HG03378 (cell line): ENCODE data around the gene WBP11.

Source experiments
- ATAC-seq: cut with Tn5 transposase; IDR thresholded peaks from one replicate; pipeline ENCODE4 v1.9.1; 2021; ENCODE audit warnings: mild to moderate bottlenecking, moderate library complexity; ENCODE audit not compliant: unreplicated experiment

The WBP11 gene

DNA sequence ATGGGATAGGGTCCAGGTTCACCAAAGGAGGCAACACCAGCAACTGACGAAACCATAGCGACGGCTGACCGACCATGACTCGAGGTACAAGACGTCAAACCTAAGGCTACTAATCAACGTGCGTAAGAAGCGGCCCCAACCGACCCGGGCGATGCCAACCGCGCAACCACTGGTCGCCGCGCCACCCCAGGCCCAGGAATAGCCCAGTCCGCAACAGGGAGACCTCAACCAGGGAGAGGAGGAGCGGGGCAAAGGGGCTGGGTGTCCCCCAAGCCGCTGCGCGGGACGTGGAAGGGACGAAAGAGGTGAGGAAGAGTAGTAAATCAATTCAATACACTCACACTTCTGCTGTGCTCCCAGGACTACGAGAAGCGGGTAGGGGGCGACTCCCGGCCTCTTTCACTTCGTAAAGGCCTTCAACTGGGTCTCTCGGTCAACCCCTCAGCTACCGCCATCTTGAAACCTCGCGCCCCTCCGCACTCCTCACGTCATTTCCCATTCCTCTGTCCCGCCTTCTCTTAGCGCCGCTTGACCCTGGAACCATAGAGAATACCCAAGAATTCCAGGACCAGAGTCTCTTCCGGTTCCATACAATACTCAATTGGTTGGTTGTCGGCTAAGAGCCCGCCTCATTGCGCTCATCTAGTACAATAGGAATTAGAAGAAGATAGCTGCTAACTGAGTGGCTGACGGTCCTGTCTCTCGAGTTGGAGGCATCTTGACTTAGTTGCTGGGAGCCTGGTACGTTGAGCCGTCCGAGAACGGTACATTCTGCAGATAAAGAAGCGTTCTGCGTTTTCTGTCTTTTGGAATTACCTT is at the start of gene WBP11, which contains the start of gene C12orf60:
Gene WBP11 (minus strand): TSS at position 468 of the 819 bp plus-strand sequence. CDS start 2,095 bp downstream, outside the sequence.
Gene C12orf60 (plus strand): TSS at position 660 of the 819 bp plus-strand sequence. CDS start 19,266 bp downstream, outside the sequence.
- peak; percentile 100 for ATAC-seq

DNA sequence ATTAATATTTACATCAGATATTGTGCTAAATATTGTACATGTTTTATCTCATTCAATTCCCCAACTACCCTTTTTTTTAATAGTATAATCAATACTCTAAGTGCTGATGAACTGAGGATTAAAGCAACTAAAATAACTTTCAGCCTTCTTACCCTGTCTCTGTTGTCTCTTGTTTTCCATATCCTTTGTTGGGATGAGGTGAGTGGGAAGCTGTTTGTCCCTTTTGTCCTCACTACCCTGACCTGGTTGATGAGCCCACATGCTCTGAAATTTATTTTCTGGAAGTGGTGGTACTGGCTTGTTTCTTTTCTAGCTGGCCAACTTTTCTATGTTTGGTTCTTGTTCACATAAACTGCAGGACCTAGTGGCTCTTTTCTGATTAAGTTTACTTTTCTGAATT is 49.6 kb upstream of the WBP11 start:
- no peak for ATAC-seq

DNA sequence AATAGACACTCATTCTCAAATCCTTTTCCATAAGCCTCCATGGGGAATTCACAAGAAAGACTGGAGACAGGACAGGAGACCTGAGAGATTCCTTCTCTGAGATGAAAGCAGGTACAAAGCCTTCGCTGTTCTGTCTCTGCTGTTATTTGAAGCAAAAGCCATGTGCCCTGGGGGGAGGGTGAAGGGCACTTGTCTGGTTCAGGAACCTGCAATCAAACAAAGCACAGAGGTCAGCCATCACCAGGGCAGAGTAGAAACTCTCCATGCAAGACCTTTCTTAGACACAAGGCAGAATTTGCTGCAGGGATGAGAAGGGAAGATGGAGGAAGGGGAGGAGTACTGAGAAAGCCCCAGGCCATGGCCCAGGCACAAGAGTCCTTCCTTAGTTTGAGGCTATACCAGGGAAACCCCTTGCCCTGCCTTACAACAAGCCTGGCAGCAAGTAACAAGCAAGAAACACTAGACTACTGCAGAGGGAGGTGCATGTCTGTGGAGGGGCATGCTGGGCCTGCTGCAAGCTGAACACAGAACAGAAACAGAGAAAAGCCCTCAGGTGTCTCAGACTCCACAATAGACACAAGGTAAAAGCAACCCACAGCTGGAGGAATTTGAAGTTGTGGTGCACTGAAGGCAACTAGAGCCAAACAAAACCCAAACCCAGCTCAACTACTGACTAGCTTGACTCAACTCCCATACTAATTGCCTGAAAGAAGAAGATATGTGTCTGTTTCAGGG is 47.8 kb upstream of the WBP11 start:
- ATAC-seq = no peak

DNA sequence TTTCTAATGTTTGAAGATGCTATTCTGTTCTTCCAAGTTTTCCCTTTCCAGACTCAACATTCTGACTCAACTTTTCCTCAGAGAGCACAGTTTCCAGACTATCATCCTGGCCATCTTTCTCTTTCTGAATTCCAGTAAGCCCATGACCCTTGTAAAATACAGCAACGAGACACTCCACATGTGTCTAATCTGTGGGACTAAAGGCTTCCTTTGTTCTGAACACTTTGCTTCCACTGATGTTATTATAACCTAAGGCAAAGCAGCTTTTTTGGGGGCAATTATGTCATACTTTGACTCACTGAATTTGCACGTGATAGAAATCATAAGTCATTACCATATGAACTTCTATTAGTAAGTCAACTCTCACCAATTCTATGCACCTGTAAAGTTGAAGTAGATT is 46.4 kb upstream of the WBP11 start:
- no peak for ATAC-seq

DNA sequence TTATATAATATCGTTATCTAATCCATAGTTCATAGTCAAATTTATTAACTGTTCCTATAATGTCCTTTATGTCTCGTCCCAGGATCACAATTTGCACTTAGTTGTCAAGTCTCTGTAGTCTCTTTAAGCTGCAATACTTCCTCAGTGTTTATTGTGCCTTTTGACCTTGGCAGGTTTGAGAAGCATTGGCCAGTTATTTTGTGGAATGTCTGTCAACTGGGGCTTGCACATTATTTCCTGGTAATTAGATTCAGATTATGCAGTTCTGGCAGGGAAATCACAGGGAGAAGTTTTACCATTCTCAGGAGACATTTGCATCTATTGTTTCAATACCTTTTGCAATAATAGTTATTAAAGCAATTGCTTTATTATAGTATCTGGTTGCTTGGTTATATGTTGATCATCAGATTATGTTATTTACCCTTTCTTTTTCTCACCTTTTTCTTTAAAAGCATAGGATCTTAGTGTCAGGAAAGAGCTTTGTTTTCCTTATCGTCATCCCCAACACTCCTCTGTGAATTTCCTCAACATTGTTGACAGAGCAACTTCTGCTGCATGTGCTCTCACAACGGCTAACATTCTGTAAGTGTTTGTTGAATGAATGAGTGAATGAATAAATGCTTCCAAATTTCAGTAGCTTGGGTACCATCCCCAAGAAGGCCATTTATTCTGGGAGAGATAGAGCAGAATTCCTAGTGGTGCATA is 43.8 kb upstream of the WBP11 start:
- no peak for ATAC-seq

DNA sequence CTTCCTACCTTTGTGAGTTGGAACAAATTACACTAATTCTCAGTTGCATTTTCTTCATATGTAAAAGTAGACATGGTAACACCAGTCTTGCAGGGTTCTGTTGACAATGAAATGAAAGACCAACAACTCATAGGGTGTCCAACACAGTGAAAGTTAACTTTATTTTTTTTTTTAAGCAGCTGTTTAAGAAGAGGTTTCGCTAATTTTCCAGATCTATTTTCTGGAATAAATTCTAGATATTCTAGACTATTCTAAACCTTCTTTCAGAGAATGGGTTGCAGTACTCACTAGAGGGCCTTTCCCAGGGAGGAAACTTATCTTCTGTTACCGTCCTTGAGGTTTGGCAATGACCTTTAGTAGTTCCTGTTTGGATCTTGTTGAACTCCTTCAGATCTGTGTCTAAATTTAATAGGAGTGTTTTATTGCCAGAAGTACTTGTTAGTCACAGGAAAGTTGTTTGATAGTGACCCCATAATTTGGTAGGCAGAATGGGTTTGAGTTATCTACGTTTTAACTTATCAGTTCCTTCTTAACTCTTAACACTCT is 42.8 kb upstream of the WBP11 start:
- ATAC-seq = no peak

DNA sequence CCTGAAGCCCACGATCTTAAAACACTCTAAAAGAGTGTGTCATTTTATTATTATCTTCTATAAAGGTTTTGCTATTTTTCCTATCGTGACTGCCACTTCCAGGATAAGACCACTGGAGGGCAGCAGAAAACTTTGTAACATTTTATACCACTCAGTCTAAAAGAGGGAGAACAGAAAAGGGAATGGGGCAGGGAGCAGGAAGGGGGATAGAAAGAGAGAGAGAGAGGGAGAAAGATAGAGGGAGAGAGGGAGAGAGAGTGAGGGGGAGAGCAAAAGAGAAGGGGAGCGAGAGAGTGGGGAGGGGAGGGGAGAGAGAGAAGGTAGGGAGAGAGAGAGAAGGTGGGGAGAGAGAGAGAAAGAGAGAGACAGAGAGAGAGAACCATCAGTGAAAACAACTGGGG is 42.1 kb upstream of the WBP11 start:
- no peak for ATAC-seq

DNA sequence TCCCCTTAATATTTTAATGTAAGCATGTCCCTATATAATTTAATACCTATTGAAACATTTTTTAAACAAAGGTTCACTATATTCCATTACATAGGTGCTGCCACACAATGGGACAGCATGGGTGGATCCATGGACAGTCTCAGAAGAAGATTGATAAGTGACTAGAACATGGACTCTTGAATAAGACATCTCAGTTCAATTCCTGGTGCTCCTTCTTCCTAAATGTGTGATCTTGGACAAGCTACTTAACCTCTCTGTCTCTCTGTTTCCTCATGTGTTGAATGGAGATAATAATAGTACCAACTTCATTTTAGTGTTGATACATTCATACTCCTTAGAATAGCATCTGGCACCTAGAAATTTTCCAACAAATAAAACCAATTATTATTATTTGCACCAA is 41.1 kb upstream of the WBP11 start:
- ATAC-seq = no peak

DNA sequence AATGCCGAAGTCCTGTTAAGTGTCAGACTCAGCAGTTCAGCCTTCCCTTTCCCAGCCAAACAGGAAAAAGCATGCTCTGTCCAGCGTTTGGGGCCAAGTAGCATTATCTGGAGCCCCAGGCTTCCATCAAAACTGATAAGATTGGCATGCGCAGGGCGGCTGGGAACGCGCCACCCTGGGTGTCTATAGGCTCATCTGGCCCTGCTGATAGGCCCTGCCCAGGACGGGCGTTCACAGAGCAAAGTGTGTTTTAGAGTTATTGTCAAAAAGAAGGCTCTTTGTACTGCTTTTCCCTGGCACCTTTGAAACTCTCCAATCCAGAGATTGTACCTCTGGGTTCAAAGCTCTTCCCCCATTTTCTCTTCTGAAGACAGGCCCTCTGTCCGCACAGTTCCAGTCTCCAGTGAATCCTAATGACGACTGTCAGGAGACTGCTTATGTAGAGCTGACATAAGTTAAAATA is 40.2 kb upstream of the WBP11 start, which contains the start of gene ART4:
Gene ART4 (minus strand): TSS at position 102 of the 463 bp plus-strand sequence. CDS start 413 bp downstream, outside the sequence.
- no peak for ATAC-seq

DNA sequence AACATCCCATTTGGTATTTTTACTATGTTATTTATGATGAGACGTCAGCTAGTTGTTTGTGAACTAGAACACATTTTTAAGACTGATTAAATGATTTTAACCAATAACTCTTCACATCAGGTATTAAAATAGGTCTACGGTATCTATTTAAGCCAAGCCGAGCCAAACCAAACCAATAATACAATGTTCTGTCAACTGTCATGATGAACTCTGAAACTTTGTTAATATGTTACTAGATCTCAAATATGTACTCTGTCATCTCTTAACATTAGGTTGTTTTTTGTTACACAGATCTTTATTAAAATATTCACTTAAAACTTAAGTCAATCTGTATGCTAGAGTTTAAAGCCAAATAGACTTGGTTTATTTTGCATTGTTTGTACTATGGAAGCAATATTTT is 39.0 kb upstream of the WBP11 start:
- no peak for ATAC-seq

DNA sequence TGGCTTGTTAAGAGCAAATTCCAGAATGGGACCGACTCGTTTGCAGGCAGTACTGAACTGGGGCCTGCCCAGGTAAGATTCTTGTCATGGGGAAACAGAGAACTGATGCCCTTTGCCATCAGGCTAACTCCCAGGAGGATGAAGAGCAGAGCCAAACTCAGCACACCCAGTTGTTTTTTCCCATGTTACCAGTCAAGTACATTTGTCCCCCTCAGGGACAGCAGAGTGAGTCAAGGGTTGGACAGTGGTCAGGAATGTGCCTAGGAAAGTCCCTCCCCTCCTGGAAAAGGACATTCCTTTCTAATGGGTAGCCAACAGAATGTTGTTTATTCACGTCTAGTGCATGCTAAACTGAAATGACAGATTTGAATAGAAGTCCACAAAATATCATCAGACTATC is 38.5 kb upstream of the WBP11 start:
- ATAC-seq = no peak

DNA sequence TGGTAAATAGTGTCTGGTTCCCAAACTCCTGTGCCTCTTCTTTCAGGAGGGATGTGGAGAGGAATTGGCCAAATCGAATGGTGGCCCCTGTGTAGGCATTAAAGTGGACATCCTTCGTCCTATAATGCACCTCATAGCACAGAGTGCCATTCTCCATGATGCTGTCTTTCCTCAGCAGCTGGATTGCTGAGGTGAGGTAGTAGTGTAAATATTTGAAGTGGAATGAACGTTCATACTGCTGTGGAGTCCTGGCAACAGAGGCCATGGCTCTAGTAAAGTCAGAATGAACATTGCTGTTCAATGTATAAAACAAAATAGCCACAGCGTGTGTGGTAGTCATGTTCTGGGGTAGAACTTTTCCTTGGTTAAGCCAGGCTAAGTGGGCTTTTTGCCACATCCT is 37.3 kb upstream of the WBP11 start:
- ATAC-seq = no peak

DNA sequence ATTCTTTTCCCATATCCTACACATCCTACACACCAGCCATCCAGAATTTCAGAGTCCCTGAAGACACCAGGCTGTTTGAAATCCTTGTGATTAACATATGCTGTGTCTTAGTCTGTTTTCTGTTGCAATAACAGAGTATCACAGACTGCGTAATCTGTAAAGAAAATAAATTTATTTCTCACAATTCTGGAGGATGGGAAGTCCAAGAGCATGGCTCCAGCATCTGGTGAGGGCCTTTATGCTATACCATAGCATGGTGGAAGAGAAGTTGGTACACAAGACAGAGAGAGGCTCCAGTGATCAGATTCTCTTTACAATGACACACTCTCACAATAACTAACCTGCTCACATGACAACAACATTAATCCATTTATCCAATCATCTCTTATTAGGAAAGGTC is 36.0 kb upstream of the WBP11 start:
- no peak for ATAC-seq

DNA sequence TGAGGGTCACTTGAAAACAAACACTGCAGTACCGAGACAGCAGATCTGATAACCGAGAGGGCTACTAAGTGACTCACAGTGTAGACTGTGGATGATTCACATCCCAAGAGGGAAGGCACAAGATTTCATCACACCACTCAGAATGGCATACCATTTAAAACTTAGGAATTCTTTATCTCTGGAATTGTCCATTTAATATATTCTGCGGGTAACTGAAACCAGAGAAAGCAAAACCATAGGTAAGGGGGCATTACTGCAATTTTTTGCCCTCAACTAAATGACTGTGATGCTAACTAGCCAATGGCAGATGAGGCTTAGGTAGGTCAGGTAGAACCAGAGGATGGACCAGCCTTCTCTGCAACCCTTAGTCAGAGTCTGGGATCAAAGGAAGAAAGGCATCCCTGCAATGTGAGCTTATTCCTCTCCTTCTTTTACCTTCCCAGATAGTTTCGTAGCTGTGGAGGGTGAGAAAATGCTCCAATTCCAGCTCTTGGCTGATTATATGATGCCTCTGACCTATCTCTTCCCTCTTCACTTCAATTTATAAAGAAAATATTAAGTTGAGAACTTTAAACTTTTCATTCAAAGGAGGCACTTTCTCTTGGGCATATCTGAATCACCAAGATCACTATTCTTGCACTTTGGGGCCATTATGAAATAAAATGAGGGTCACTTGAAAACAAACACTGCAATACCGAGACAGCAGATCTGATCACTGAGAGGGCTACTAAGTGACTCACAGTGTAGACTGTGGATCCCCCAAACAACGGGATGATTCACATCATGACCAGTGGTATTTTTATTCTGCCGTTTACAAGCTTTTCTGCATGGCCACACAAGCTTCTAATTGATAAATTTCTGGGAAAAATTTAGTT is 33.3 kb upstream of the WBP11 start:
- no peak for ATAC-seq

DNA sequence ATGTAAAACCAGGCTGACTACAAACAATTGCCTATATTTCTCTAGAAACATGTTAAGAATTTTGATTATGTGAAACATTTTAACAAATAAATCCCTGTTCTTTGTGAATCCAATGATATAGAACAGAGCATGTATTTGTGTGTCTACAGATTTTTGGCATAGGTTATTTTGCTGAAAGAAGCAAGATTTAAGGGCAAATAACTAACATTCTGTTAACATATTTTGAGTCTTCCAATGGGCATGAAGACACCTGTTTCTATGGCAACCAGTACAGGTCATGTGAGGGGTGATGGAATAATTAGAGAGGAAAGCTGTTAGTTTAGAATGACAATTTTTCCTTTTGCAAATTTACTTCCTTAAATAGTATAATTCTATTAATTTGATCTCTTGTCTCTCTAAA is 31.2 kb upstream of the WBP11 start:
- ATAC-seq = no peak

DNA sequence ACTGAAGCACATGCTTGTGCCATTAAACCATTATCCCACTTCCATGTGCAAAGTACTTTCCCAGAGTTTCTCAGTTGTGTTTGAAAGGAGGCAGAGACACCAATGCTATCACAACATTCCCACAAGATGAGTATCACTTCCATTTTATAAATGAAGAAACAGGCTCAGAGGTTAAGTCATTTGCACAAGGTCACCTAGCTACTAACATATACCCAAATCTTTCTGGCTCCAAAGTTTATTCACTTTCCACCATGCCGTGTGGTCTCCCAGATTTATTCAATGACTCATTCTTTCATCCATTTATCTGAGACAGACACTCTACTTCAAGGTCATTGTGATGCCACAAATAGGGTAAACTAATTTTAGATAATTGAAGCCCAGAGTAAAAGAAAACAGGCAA is 30.7 kb upstream of the WBP11 start:
- ATAC-seq = no peak

DNA sequence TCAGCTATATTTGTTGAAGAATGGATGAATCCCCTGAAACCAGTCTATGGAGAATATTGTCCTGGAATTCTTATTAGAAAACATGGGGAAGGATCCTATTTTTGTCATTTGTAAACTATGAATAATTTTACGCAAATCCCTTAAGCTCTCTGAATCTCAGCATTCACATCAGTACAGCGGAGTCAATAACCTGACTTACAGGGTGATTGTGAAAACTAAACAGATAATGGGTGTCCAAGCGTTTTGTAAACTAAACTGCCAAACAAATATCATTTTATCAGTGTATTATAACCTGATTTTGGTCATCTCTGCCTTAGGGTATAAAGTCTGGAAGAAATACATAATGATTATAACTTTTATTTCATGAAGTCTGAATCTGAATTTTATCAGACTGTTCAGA is 30.1 kb upstream of the WBP11 start:
- no peak for ATAC-seq

DNA sequence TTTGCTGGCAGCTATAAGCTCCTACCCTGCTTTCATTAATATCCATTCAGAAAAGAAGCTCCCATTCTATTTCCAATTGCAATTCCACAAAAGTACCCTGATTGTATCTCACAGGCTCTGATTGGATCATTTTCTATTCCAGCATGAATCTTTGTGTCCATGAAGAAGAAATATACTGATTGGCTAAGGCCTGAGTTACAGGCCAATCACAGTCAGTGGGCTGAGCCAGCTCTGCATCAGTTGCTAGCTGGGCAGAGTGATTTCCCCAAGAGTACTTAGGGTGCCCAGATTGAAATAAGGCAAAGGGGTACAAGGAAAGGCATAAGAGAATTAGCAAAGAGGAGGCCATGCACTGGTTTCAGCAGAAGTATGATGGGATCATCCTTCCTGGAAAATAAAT is 25.6 kb upstream of the WBP11 start:
- ATAC-seq = peak; percentile 71

DNA sequence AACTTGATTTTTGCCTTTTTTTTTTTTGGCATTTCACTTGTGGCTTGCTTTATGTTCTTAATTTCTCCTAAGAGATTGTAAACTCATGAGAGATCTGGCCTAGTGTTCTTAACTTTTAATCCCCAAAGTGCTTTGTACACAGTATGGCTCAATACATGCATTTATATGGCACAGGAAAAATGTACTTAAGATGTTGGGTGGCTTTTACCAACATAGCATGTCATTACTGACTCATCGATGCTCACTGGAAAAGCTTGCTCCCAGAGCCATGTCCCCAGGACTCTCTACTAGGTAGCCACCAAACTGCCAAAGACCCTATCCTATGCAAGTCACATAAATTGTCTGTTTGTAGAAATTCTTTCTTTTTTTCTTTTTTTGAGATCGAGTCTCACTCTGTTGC is 23.8 kb upstream of the WBP11 start:
- no peak for ATAC-seq

DNA sequence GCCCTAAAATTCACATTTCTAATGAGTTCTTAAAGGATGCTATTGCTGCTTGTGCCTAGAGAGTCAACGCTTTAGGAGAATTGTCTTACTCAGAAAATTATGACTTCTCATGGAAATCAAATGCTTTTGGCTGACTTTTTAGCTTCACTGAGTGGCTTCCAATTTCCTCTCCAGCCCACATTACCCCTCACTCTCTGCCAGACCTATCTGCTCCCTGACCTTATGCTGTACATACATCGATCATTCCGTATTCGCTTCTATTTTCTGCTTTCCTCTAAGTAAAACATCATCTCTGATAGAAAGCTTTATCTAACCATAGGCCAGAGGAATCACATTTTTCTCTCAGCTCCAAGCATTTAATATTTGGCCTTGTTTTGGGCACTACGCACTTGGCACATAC is 23.2 kb upstream of the WBP11 start:
- ATAC-seq = no peak
